Liver (tissue), 9 donors: Measurements from ENCODE around the gene ADCY4. TPM values are rescaled to one million over a fixed set of nuclear protein-coding genes. Genes with fewer than 3 reads are reported as not detected.
A peak's percentile ranks its signal among the peaks of the same experiment; 100 is the strongest.

Experiments
- DNase-seq: peaks from one replicate; pipeline ENCODE4 v3.0.0-alpha.2; 2017; ENCODE audit warnings: low spot score
- H3K27ac ChIP-seq, 2 donors: one replicate each; pipeline ENCODE4 v1.7.0; 2013; ENCODE audit warnings: inconsistent platforms in 2 of 2, low read length in 2 of 2, control low read depth in 1 of 2, low read depth in 1 of 2, mild to moderate bottlenecking in 1 of 2
- H3K27me3 ChIP-seq, 4 donors: one replicate each; pipeline versions ENCODE4 v1.6.1 to v1.7.0; 2013; ENCODE audit warnings: low read length in 3 of 4, inconsistent platforms in 1 of 4, mild to moderate bottlenecking in 1 of 4, moderate library complexity in 1 of 4; ENCODE audit not compliant: control insufficient read depth in 4 of 4, insufficient read depth in 4 of 4
- H3K36me3 ChIP-seq, 4 donors: one replicate each; pipeline versions ENCODE4 v1.6.1 to v1.7.0; 2013; ENCODE audit warnings: low read length in 3 of 4, mild to moderate bottlenecking in 3 of 4, low read depth in 1 of 4, moderate library complexity in 1 of 4; ENCODE audit not compliant: control insufficient read depth in 4 of 4, insufficient read depth in 3 of 4
- H3K4me1 ChIP-seq, 4 donors: one replicate each; pipeline versions ENCODE4 v1.6.1 to v1.7.0; 2013; ENCODE audit warnings: low read length in 3 of 4, mild to moderate bottlenecking in 3 of 4, moderate library complexity in 1 of 4; ENCODE audit not compliant: control insufficient read depth in 4 of 4, insufficient read depth in 4 of 4
- H3K4me3 ChIP-seq, 3 donors: one replicate each; pipeline versions ENCODE4 v1.6.1 to v1.7.0; 2013; ENCODE audit warnings: low read length in 3 of 3, control low read depth in 1 of 3, low read depth in 1 of 3, mild to moderate bottlenecking in 1 of 3
- H3K9ac ChIP-seq, 2 donors: one replicate each; pipeline ENCODE4 v1.7.0; 2013; ENCODE audit warnings: low read length in 2 of 2, mild to moderate bottlenecking in 2 of 2, moderate library complexity in 2 of 2, control low read depth in 1 of 2, low read depth in 1 of 2
- H3K9me3 ChIP-seq, 4 donors: one replicate each; pipeline versions ENCODE4 v1.6.1 to v1.7.0; 2013; ENCODE audit warnings: low read length in 3 of 4; ENCODE audit not compliant: control insufficient read depth in 4 of 4
- EGR1 ChIP-seq, 2 donors: IDR thresholded peaks; 2 replicates each; pipeline ENCODE4 v1.6.1; 2016 to 2018; ENCODE audit warnings: antibody characterized with exemption in 2 of 2, low read depth in 2 of 2
- FOXA1 ChIP-seq: IDR thresholded peaks from 2 replicates; pipeline ENCODE4 v1.6.1; 2016; ENCODE audit warnings: antibody characterized with exemption
- FOXA2 ChIP-seq: IDR thresholded peaks from 2 replicates; pipeline ENCODE4 v1.6.1; 2016; ENCODE audit warnings: antibody characterized with exemption
- GABPA ChIP-seq, 2 donors: IDR thresholded peaks in 1 of 2; conservative IDR thresholded peaks in 1 of 2; 2 replicates each; pipeline ENCODE4 v1.6.1; 2016; ENCODE audit warnings: antibody characterized with exemption in 2 of 2, mild to moderate bottlenecking in 1 of 2, moderate library complexity in 1 of 2
- HNF4A ChIP-seq, 2 donors: conservative IDR thresholded peaks; 2 replicates each; pipeline ENCODE4 v1.6.1; 2016; ENCODE audit warnings: antibody characterized with exemption in 2 of 2, mild to moderate bottlenecking in 2 of 2
- HNF4G ChIP-seq: IDR thresholded peaks from 2 replicates; pipeline ENCODE4 v1.6.1; 2016; ENCODE audit warnings: antibody characterized with exemption
- JUND ChIP-seq, 2 donors: IDR thresholded peaks; 2 replicates each; pipeline ENCODE4 v1.6.1; 2016; ENCODE audit warnings: antibody characterized with exemption in 2 of 2
- NR2F2 ChIP-seq: IDR thresholded peaks from 2 replicates; pipeline ENCODE4 v1.6.1; 2016; ENCODE audit warnings: antibody characterized with exemption
- RAD21 ChIP-seq, 2 donors: IDR thresholded peaks; 2 replicates each; pipeline ENCODE4 v1.6.1; 2016; ENCODE audit warnings: antibody characterized with exemption in 2 of 2, mild to moderate bottlenecking in 2 of 2
- RXRA ChIP-seq, 2 donors: IDR thresholded peaks; 2 replicates each; pipeline ENCODE4 v1.6.1; 2017 to 2018; ENCODE audit warnings: antibody characterized with exemption in 2 of 2, mild to moderate bottlenecking in 1 of 2
- SP1 ChIP-seq: IDR thresholded peaks from 2 replicates; pipeline ENCODE4 v1.6.1; 2018; ENCODE audit warnings: antibody characterized with exemption, mild to moderate bottlenecking
- TAF1 ChIP-seq: conservative IDR thresholded peaks from 2 replicates; pipeline ENCODE4 v1.6.1; 2016; ENCODE audit warnings: antibody characterized with exemption, mild to moderate bottlenecking
- YY1 ChIP-seq: IDR thresholded peaks from 2 replicates; pipeline ENCODE4 v1.6.1; 2016; ENCODE audit warnings: antibody characterized with exemption, mild to moderate bottlenecking
- WGBS: extraction: QIAGEN DNeasy Blood & Tissue Kit; methylation state at CpG from one replicate; pipeline ENCODE4 v1.1.7; 2013; 5-methylcytosine and 5-hydroxymethylcytosine counted together
- polyA plus RNA-seq, 2 donors: library from polyadenylated mRNA; stranded (reverse) in 1 of 2; unstranded in 1 of 2; fragments of 200-250 nt in 1 of 2; fragments of >200 nt in 1 of 2; fragmentation: Nextera tagmentation in 1 of 2; extraction: Ambion mirVana in 1 of 2; gene quantifications; one replicate each; pipeline versions ENCODE4 v1.2.1 to v1.2.3, GENCODE V29; 2013 to 2015
- total RNA-seq, 2 donors: library from RNA; depleted of rRNA; stranded (reverse); fragments of >200 nt; gene quantifications; one replicate each; pipeline ENCODE4 v1.2.3, GENCODE V29; 2014
- TF ChIP-seq, protein P1 (sequence below): IDR thresholded peaks from 2 replicates; pipeline ENCODE4 v1.6.1; 2016; ENCODE audit warnings: antibody characterized with exemption
- TF ChIP-seq, protein P2 (sequence below): fragments of 150-350 bp; IDR thresholded peaks from 2 replicates; pipeline ENCODE4 v1.5.1; 2017; ENCODE audit warnings: improper control_type of control experiment, low read depth, low read length; ENCODE audit not compliant: missing input control
- TF ChIP-seq, protein P3 (sequence below): IDR thresholded peaks from 2 replicates; pipeline ENCODE4 v1.6.1; 2016; ENCODE audit warnings: antibody characterized with exemption, mild to moderate bottlenecking
- TF ChIP-seq, protein P4 (sequence below): IDR thresholded peaks from 2 replicates; pipeline ENCODE4 v1.6.1; 2016; ENCODE audit warnings: antibody characterized with exemption
- TF ChIP-seq, protein P5 (sequence below): IDR thresholded peaks from 2 replicates; pipeline ENCODE4 v1.6.1; 2016; ENCODE audit warnings: antibody characterized with exemption
- donor health status: healthy.
- donor health status: healthy.
- donor health status: healthy.
- donor health status: healthy.
- donor health status: healthy.

Gene ADCY4
- total and polyA plus RNA-seq, 4 donors = 2.2 to 7.2 (median 4.0) TPM

DNA sequence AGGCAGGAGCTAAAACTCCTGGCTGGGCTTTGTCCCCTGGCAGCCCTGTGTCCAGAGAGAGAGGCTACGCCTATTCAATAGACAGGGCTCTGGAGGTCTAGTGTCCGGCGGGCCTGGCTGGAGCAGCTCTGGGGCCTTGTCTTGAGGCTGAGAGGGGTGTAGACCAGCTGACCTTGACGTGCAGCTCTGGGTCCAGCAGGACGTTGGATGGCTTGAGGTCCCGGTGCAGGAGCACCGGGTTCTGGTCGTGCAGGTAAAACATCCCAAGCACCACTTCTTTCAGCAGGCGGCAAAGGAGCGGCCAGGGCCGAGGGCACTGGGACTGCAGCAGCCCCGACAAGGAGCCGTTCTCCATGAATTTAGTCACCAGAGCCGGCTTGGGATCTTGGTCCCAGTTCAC, 4.0 kb upstream of the ADCY4 start:
- no peaks in the 10 kb centered on the region for H3K27me3 ChIP-seq
- H3K9ac ChIP-seq = peak overlapping the region in 1 of 2 donors; percentile 38
- H3K9me3 ChIP-seq = no peaks in the 10 kb centered on the region
- peaks cover 3 to 28% (median 10%) of the 10 kb centered on the region in 4 donors for H3K4me1 ChIP-seq
- H3K4me3 ChIP-seq = peak overlapping the region in 1 of 3 donors; percentile 32
- no peak for DNase-seq
- TF ChIP-seq EGR1 (IDR thresholded peaks at IDR 0.05; ENCODE audit: low read depth in 2 of 2) (no peak), NR2F2 (no peak), JUND (IDR thresholded peaks at IDR 0.05) (no peak), TAF1 (no peak), FOXA1 (no peak), HNF4A (conservative IDR thresholded peaks at IDR 0.05) (no peak), RAD21 (IDR thresholded peaks at IDR 0.05) (no peak), HNF4G (no peak), GABPA (IDR thresholded peaks at IDR 0.05 in 1 of 2, conservative IDR thresholded peaks at IDR 0.05 in 1 of 2) (no peak), RXRA (IDR thresholded peaks at IDR 0.05) (no peak), YY1 (no peak), FOXA2 (no peak), SP1 (no peak)
- TF ChIP-seq, protein P1, sequence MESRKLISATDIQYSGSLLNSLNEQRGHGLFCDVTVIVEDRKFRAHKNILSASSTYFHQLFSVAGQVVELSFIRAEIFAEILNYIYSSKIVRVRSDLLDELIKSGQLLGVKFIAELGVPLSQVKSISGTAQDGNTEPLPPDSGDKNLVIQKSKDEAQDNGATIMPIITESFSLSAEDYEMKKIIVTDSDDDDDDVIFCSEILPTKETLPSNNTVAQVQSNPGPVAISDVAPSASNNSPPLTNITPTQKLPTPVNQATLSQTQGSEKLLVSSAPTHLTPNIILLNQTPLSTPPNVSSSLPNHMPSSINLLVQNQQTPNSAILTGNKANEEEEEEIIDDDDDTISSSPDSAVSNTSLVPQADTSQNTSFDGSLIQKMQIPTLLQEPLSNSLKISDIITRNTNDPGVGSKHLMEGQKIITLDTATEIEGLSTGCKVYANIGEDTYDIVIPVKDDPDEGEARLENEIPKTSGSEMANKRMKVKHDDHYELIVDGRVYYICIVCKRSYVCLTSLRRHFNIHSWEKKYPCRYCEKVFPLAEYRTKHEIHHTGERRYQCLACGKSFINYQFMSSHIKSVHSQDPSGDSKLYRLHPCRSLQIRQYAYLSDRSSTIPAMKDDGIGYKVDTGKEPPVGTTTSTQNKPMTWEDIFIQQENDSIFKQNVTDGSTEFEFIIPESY = no peak
- TF ChIP-seq, protein P2, sequence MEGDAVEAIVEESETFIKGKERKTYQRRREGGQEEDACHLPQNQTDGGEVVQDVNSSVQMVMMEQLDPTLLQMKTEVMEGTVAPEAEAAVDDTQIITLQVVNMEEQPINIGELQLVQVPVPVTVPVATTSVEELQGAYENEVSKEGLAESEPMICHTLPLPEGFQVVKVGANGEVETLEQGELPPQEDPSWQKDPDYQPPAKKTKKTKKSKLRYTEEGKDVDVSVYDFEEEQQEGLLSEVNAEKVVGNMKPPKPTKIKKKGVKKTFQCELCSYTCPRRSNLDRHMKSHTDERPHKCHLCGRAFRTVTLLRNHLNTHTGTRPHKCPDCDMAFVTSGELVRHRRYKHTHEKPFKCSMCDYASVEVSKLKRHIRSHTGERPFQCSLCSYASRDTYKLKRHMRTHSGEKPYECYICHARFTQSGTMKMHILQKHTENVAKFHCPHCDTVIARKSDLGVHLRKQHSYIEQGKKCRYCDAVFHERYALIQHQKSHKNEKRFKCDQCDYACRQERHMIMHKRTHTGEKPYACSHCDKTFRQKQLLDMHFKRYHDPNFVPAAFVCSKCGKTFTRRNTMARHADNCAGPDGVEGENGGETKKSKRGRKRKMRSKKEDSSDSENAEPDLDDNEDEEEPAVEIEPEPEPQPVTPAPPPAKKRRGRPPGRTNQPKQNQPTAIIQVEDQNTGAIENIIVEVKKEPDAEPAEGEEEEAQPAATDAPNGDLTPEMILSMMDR = no peak
- TF ChIP-seq, protein P3, sequence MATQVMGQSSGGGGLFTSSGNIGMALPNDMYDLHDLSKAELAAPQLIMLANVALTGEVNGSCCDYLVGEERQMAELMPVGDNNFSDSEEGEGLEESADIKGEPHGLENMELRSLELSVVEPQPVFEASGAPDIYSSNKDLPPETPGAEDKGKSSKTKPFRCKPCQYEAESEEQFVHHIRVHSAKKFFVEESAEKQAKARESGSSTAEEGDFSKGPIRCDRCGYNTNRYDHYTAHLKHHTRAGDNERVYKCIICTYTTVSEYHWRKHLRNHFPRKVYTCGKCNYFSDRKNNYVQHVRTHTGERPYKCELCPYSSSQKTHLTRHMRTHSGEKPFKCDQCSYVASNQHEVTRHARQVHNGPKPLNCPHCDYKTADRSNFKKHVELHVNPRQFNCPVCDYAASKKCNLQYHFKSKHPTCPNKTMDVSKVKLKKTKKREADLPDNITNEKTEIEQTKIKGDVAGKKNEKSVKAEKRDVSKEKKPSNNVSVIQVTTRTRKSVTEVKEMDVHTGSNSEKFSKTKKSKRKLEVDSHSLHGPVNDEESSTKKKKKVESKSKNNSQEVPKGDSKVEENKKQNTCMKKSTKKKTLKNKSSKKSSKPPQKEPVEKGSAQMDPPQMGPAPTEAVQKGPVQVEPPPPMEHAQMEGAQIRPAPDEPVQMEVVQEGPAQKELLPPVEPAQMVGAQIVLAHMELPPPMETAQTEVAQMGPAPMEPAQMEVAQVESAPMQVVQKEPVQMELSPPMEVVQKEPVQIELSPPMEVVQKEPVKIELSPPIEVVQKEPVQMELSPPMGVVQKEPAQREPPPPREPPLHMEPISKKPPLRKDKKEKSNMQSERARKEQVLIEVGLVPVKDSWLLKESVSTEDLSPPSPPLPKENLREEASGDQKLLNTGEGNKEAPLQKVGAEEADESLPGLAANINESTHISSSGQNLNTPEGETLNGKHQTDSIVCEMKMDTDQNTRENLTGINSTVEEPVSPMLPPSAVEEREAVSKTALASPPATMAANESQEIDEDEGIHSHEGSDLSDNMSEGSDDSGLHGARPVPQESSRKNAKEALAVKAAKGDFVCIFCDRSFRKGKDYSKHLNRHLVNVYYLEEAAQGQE = no peak
- TF ChIP-seq, protein P4, sequence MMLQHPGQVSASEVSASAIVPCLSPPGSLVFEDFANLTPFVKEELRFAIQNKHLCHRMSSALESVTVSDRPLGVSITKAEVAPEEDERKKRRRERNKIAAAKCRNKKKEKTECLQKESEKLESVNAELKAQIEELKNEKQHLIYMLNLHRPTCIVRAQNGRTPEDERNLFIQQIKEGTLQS = no peak
- TF ChIP-seq, protein P5, sequence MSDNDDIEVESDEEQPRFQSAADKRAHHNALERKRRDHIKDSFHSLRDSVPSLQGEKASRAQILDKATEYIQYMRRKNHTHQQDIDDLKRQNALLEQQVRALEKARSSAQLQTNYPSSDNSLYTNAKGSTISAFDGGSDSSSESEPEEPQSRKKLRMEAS = no peak
- WGBS = 82% methylated on average over 14 of the region's 14 CpGs
- H3K36me3 ChIP-seq = no peaks in the 10 kb centered on the region
- no peak overlapping the region for H3K27ac ChIP-seq
